Fibroblast of mammary gland (primary cell): ENCODE data around the gene RSRC2.
"Not testable (repeated sequence)": the region's sequence is repeated elsewhere in the genome, so short reads cannot be mapped to it uniquely, and the experiment has no call there.

Source experiments
- DNase-seq: peaks from one replicate; pipeline ENCODE4 v3.0.0-alpha.2; 2010; ENCODE audit warnings: low read depth
- H3K4me3 ChIP-seq: 2 replicates; pipeline ENCODE4 v1.5.1; 2011; ENCODE audit warnings: low read depth, mild to moderate bottlenecking, low read length, moderate library complexity; ENCODE audit not compliant: control insufficient read depth
- CTCF ChIP-seq: conservative IDR thresholded peaks from 2 replicates; pipeline ENCODE4 v1.5.1; 2011; ENCODE audit warnings: low read depth, low read length, inconsistent platforms; ENCODE audit not compliant: control insufficient read depth, insufficient read depth

RSRC2 gene

GRCh38 chr12:122471324-122472226 lies 55.2 kb downstream of the RSRC2 start:
- peak; percentile 74 for TF ChIP-seq CTCF
- peak; percentile 83 for DNase-seq
- no peak overlapping the region for H3K4me3 ChIP-seq

DNA sequence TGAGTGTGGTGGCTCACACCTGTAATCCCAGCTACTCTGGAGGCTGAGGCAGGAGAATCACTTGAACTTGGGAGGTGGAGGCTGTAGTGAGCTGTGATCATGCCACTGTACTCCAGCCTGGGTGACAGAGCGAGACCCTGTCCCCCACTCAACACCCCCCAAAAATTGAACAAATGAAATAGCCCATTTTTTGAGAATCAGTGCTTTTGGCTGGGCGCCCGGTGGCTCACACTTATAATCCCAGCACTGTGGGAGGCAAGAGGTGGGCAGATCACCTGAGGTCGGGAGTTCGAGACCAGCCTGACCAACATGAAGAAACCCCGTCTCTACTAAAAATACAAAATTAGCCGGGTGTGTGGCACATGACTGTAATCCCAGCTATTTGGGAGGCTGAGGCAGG lies 56.2 kb downstream of the RSRC2 start:
- DNase-seq, result not testable (repeated sequence)

GRCh38 chr12:122469856-122470255 lies 56.9 kb downstream of the RSRC2 start:
- H3K4me3 ChIP-seq, DNase-seq: not testable (repeated sequence)

More for the DNA sequence above, 56.2 kb downstream of the RSRC2 start:
- not testable (repeated sequence) for H3K4me3 ChIP-seq

GRCh38 chr12:122467983-122468382 lies 58.8 kb downstream of the RSRC2 start:
- no peak for TF ChIP-seq CTCF
- H3K4me3 ChIP-seq, result no peak overlapping the region
- DNase-seq, result no peak

GRCh38 chr12:122464317-122465042 lies 62.3 kb downstream of the RSRC2 start:
- peak; percentile 99 for DNase-seq
- not testable (repeated sequence) for H3K4me3 ChIP-seq

DNA sequence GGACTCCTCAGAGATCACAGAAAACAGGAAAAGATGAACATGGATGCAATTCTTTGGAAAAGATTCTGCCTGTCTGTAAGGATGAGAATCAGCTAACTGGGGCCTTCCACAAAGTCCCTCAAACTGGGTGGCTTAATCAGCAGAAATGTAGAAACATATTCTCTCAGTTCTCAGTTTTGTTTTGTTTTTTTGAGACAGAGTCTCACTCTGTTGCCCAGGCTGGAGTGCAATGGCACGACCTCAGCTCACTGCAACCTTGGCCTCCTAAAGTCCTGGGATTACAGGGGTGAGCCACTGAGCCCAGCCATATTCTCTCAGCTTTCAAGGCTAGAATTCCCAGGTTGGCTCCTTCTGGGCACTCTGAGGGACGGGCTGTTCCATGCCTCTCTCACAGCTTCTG lies 66.1 kb downstream of the RSRC2 start:
- no peak for TF ChIP-seq CTCF
- no peak overlapping the region for H3K4me3 ChIP-seq
- no peak for DNase-seq

- H3K4me3 ChIP-seq, result no peak overlapping the region
- no peak for TF ChIP-seq CTCF
- DNase-seq, result no peak
These were observed 66.7 kb downstream of the RSRC2 start for GRCh38 chr12:122460061-122460460.

DNA sequence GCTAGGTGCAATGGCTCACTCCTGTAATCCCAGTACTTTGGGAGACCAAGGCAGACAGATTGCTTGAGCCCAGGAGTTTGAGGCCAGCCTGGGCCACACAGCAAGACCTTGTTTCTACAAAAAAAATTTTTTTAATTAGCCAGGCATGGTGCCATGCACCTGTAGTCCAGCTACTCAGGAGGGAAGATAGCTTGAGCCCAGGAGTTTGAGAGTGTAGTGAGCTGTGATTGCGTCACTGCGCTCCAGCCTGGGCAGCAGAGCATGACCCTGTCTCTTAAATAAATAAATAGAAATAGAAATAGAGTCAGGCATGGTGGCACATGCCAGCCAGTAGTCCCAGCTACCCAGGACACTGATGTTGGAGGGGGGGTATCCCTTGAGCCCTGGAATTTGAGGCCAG lies 67.5 kb downstream of the RSRC2 start:
- no peak overlapping the region for H3K4me3 ChIP-seq
- no peak for TF ChIP-seq CTCF
- no peak for DNase-seq
